ENCODE results near the gene LHX5. TPM values are rescaled to one million over a fixed set of nuclear protein-coding genes. Genes with fewer than 3 reads are reported as not detected.

LHX5 gene
- total RNA-seq, 1 donor, result not detected

GRCh38 chr12:113469224-113469948 lies 2.3 kb downstream of the LHX5 start:
- no peak for DNase-seq (ENCODE audit: low read depth)
- no peak overlapping the region for H3K4me3 ChIP-seq (ENCODE audit: low read depth, low read length)
- TF ChIP-seq CTCF (IDR thresholded peaks at IDR 0.05; ENCODE audit: insufficient read depth, low read depth, low read length), result no peak

- no peak for DNase-seq (ENCODE audit: low read depth)
- no peak overlapping the region for H3K4me3 ChIP-seq (ENCODE audit: low read depth, low read length)
Measured at GRCh38 chr12:113468365-113469223, 3.1 kb downstream of the LHX5 start.

GRCh38 chr12:113467502-113468364 lies 3.9 kb downstream of the LHX5 start:
- no peak for TF ChIP-seq CTCF (IDR thresholded peaks at IDR 0.05; ENCODE audit: insufficient read depth, low read depth, low read length)
- DNase-seq (ENCODE audit: low read depth), result no peak
- H3K4me3 ChIP-seq (ENCODE audit: low read depth, low read length), result peak overlapping the region; percentile 51

More at GRCh38 chr12:113468365-113469223, 3.1 kb downstream of the LHX5 start:
- TF ChIP-seq CTCF (IDR thresholded peaks at IDR 0.05; ENCODE audit: insufficient read depth, low read depth, low read length), result no peak

- H3K4me3 ChIP-seq (ENCODE audit: low read depth, low read length), result peak overlapping the region; percentile 51
- DNase-seq (ENCODE audit: low read depth), result no peak
- no peak for TF ChIP-seq CTCF (IDR thresholded peaks at IDR 0.05; ENCODE audit: insufficient read depth, low read depth, low read length)
Measured at GRCh38 chr12:113467142-113467501, 4.5 kb downstream of the LHX5 start.

- no peak for DNase-seq (ENCODE audit: low read depth)
- TF ChIP-seq CTCF (IDR thresholded peaks at IDR 0.05; ENCODE audit: insufficient read depth, low read depth, low read length), result no peak
- no peak overlapping the region for H3K4me3 ChIP-seq (ENCODE audit: low read depth, low read length)
Measured at GRCh38 chr12:113466454-113467141, 5.1 kb downstream of the LHX5 start.
